Lower lobe of right lung (tissue), 2 donors: ENCODE data around the gene NOL9. TPM values are rescaled to one million over a fixed set of nuclear protein-coding genes. Genes with fewer than 3 reads are reported as not detected.

ENCODE experiments used
- ATAC-seq, 2 donors: fragments of 200-7000 bp; cut with Tn5 transposase; one replicate each; pipeline ENCODE4 v1.9.1; 2020 to 2022; ENCODE audit warnings: mild to moderate bottlenecking in 2 of 2, moderate library complexity in 2 of 2
- DNase-seq: peaks from one replicate; pipeline ENCODE4 v3.0.0-alpha.2; 2020
- H3K27ac ChIP-seq: fragments of 200-600 bp; one replicate; pipeline ENCODE4 v1.8.0; 2022
- H3K27me3 ChIP-seq: fragments of 200-600 bp; one replicate; pipeline ENCODE4 v1.8.0; 2022; ENCODE audit warnings: low read depth
- H3K36me3 ChIP-seq: fragments of 200-600 bp; one replicate; pipeline ENCODE4 v1.8.0; 2022; ENCODE audit warnings: mild to moderate bottlenecking
- H3K4me1 ChIP-seq: fragments of 200-600 bp; one replicate; pipeline ENCODE4 v1.8.0; 2022
- H3K4me3 ChIP-seq: fragments of 200-600 bp; one replicate; pipeline ENCODE4 v1.8.0; 2022; ENCODE audit warnings: mild to moderate bottlenecking
- H3K9me3 ChIP-seq: fragments of 200-600 bp; one replicate; pipeline ENCODE4 v1.8.0; 2022
- intact Hi-C: fragments of 100-400 bp; cut with DNase I; formaldehyde crosslinking; loops from one replicate; pipeline ENCODE4 v1.11.0; 2022
- total RNA-seq: library from RNA; stranded (reverse); fragmentation: NEBNext Ultra II Directional; extraction: Animal tissue kit (Norgen Biotek cat#: 25700); gene quantifications from one replicate; pipeline ENCODE4 v1.2.1, GENCODE V29; 2021
- TF ChIP-seq, protein P1 (sequence below): fragments of 200-600 bp; IDR thresholded peaks from one replicate; pipeline ENCODE4 v1.8.0; 2022; ENCODE audit warnings: antibody characterized with exemption, mild to moderate bottlenecking
- donor health status: DM: no; HTN: yes; CAD: no; lungs with severe emphysema.

NOL9 gene
- total RNA-seq, 1 donor from 2014 or later = 19.4 TPM

DNA sequence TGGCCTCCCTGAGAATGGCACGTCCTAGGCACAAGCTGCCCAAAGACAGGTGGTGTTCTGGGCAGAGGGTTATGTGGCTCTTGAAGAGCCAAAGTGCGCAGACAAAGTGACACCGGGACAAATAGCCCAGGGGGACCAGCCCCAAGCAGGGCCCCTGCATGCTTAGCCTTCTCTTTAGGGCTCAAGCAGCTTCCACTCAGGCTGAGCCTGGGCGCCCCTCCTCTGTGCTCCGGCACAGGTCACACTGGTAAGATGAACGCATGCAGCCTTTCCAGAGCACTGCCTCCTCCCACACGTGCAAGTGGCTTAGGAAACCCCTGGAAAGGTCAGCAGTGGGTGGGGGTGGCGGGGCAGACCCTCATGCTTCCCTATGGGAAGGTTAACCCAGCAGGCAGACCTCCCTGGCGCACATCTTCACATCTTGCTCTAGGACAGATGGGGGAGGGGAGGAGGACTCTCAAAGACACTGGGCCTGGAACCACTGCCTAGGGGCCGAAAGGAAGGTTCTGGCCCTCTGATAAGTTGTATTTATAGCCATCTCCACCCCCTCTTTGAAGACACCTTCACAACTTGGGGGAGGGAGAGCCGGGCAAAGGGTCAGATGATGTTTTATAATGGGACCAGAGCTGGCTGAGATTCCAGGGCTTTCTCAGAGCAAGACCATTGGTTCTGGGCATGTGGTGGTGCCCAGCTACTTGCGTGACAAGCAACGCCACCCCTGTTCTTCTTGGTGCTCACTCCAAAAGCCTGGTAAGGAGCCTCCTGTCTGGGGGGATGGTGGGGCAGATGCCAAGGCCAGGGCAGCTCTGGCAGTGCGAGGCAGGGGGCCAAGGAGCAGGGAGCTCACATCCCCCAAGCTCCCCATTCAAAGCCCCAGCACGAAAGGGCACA lies 42.8 kb upstream of the NOL9 start:
- H3K4me3 ChIP-seq = no peak overlapping the region
- TF ChIP-seq, protein P1, sequence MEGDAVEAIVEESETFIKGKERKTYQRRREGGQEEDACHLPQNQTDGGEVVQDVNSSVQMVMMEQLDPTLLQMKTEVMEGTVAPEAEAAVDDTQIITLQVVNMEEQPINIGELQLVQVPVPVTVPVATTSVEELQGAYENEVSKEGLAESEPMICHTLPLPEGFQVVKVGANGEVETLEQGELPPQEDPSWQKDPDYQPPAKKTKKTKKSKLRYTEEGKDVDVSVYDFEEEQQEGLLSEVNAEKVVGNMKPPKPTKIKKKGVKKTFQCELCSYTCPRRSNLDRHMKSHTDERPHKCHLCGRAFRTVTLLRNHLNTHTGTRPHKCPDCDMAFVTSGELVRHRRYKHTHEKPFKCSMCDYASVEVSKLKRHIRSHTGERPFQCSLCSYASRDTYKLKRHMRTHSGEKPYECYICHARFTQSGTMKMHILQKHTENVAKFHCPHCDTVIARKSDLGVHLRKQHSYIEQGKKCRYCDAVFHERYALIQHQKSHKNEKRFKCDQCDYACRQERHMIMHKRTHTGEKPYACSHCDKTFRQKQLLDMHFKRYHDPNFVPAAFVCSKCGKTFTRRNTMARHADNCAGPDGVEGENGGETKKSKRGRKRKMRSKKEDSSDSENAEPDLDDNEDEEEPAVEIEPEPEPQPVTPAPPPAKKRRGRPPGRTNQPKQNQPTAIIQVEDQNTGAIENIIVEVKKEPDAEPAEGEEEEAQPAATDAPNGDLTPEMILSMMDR = no peak
- DNase-seq (no peak), ATAC-seq (no peak)
- no peaks in the 10 kb centered on the region for H3K9me3 ChIP-seq
- intact Hi-C loops = no loop called here
- H3K36me3 ChIP-seq = peaks cover 75% of the 10 kb centered on the region
- H3K27ac ChIP-seq = no peak overlapping the region
- peaks cover 49% of the 10 kb centered on the region for H3K4me1 ChIP-seq
- H3K27me3 ChIP-seq = no peaks in the 10 kb centered on the region

DNA sequence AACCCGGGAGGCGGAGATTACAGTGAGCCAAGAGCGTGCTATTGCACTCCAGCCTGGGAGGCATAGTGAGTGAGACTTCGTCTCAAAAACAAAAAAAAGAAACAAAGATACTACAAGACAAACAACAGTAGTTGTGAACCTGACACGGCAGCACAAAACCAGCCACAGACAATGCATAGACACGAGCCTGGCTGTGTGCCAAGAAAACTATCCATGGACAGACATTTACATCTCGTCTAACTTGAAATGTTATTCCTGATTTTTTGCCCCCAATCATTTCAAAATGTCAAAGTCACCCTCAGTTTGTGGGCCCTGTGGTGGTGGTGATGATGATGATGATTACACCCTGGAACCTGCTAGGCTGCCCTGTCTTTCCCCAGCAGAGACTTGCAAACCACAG lies 42.0 kb upstream of the NOL9 start:
- ATAC-seq (no peak), DNase-seq (no peak)
- Histone ChIP-seq H3K27ac (no peak overlapping the region), H3K9me3 (no peaks in the 10 kb centered on the region), H3K36me3 (peaks cover 79% of the 10 kb centered on the region), H3K4me3 (no peak overlapping the region), H3K27me3 (no peaks in the 10 kb centered on the region), H3K4me1 (peaks cover 56% of the 10 kb centered on the region)
- intact Hi-C loops = no loop called here
- TF ChIP-seq, protein P1 = no peak

DNA sequence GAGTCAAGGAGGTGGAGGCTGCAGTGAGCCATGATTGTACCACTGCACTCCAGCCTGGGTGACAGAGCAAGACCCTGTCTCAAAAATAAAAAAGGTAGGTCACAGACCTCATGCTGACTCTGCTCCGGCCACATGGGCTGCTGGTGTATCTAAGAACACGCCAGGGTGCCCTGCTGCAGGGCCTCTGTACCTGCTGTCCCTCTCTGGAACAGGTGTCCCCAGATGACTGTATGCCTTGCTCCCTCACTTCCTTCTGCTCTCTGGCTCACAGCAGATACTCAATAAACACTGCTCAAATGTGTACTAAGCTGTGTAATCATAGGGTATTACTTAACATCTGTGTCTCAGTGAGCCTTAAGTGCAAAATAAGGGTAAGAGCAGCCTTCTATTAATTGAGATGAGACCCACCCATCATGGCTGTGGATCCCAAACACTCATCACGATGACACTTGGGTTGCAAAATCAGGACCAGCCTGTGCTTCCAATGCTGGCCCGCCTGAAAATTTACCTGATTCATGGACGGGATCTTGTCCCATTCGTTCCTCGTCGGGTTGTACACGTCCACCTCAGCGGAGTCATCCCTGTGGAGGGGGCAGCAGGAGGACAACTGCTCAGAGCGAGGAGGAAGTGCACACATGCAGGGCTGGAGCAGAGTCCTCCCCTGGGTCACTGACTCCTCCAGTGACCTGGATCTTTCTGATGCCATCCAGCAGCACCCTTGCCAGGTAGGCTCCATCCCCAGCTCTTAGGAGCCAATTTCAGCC lies 40.8 kb upstream of the NOL9 start:
- no peaks in the 10 kb centered on the region for H3K27me3 ChIP-seq
- no peak overlapping the region for H3K27ac ChIP-seq
- ATAC-seq (no peak), DNase-seq (no peak)
- no peaks in the 10 kb centered on the region for H3K9me3 ChIP-seq
- no peak overlapping the region for H3K4me3 ChIP-seq
- H3K4me1 ChIP-seq = peaks cover 55% of the 10 kb centered on the region
- intact Hi-C loops = no loop called here
- TF ChIP-seq, protein P1 = no peak
- peaks cover 85% of the 10 kb centered on the region for H3K36me3 ChIP-seq

DNA sequence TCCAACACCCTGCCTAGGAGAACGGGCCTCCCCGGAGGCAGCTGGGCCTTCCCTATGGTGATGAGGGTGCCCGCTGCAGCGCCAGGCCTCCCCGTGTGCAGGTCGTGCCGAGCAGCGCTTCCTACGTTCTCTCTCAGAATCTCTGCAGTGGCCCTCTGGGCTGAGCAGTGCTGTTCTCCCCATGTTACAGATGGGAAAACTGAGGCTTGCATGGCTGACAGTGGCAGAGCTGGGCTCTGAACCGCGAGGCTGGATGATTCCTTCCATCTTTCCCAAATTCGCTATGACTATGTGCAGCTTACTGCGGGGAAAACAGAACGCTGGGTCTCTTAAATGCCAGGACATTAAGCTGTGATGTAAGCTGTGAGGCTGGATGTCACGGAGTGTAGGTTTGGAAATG lies 39.5 kb upstream of the NOL9 start:
- peaks cover 90% of the 10 kb centered on the region for H3K36me3 ChIP-seq
- H3K27ac ChIP-seq = no peak overlapping the region
- H3K4me1 ChIP-seq = peaks cover 43% of the 10 kb centered on the region
- ATAC-seq (no peak), DNase-seq (no peak)
- intact Hi-C loops = no loop called here
- no peaks in the 10 kb centered on the region for H3K9me3 ChIP-seq
- TF ChIP-seq, protein P1 = no peak
- no peaks in the 10 kb centered on the region for H3K27me3 ChIP-seq
- H3K4me3 ChIP-seq = no peak overlapping the region

DNA sequence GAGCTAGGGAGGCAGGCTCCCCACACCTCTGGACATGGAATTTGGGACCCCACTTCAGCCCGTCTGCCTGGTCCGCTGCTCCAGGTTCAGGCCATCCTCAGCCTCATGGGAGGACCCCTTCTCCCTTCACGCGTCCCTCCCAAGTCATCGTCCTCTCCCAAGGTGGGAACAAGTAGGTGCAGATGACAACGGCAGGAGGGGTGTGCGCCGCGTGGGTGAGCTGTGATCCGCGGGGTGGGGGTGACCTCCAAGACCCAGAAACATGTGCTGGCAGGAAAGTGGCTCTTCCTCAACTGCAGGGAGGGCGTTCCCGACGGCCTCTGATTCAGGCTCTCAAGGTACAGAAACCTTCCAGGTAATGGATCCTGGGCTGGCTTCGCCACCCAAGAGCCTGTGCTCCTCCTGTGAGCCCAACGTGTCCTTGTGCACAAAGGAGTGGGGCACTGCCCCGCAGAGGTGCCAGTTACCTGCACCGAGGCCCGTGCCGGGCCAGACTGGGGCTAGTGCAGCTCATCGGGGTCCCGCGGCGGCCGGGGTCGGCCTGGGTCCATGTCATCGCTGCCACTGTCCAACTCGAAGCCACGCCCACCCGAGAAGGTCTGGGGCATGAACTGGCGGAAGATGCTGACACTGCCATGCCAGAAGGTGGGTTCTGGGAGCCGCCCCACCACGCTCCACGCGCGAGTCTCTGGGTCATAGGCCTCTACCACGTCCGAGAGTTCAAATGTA lies 38.7 kb upstream of the NOL9 start:
- Histone ChIP-seq H3K27ac (no peak overlapping the region), H3K27me3 (no peaks in the 10 kb centered on the region), H3K36me3 (peaks cover 90% of the 10 kb centered on the region), H3K9me3 (no peaks in the 10 kb centered on the region), H3K4me3 (no peak overlapping the region), H3K4me1 (peaks cover 42% of the 10 kb centered on the region)
- no peak for DNase-seq
- ATAC-seq = no peak
- intact Hi-C loops = no loop called here
- TF ChIP-seq, protein P1 = no peak
